Measurements from ENCODE around the gene MLF1. TPM values are rescaled to one million over a fixed set of nuclear protein-coding genes. Genes with fewer than 3 reads are reported as not detected.

Gene MLF1
- total RNA-seq, 1 donor from 2014 or later = 37.0 TPM

DNA sequence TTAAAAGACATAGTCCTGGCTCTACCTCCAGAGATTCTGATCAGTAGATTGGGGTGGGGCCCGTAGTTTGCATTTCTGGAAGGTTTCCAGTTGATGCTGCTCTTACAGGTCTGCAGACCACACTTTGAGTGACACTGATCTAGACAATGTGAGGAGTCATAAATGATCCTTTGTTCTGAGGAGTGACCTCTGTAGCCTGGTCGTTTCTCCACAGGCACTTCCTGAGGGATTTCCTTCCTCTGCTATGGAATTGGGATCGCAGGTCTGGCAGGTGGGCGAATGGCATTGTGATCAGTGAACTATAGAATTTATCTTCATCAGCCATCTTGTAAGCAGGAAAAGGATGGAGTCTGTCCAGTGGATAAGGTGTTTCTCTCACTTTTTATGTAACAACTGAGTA is 78.8 kb downstream of the MLF1 start:
- H3K27ac ChIP-seq = no peak overlapping the region
- H3K9me3 Mint-ChIP-seq = no peaks in the 10 kb centered on the region
- peaks cover 2% of the 10 kb centered on the region for H3K27me3 Mint-ChIP-seq (ENCODE audit: insufficient read depth, low read depth)
- peaks cover 2% of the 10 kb centered on the region for H3K36me3 Mint-ChIP-seq
- no peak overlapping the region for H3K9ac ChIP-seq
- H3K4me2 ChIP-seq = no peak overlapping the region
- no peaks in the 10 kb centered on the region for H4K20me1 ChIP-seq (ENCODE audit: low read depth)
- H3K4me1 ChIP-seq = no peaks in the 10 kb centered on the region
- no peak overlapping the region for H3K4me3 ChIP-seq
- H3K79me2 ChIP-seq (ENCODE audit: low read depth) = peaks cover 20% of the 10 kb centered on the region
- no peaks in the 10 kb centered on the region for H3K9me3 ChIP-seq (ENCODE audit: low read depth)
- no peak overlapping the region for H2AFZ ChIP-seq (replicated peaks)
- H3K27ac Mint-ChIP-seq = no peak overlapping the region
- no peaks in the 10 kb centered on the region for H3F3A ChIP-seq (ENCODE audit: low read depth)
- TF ChIP-seq, protein P1, sequence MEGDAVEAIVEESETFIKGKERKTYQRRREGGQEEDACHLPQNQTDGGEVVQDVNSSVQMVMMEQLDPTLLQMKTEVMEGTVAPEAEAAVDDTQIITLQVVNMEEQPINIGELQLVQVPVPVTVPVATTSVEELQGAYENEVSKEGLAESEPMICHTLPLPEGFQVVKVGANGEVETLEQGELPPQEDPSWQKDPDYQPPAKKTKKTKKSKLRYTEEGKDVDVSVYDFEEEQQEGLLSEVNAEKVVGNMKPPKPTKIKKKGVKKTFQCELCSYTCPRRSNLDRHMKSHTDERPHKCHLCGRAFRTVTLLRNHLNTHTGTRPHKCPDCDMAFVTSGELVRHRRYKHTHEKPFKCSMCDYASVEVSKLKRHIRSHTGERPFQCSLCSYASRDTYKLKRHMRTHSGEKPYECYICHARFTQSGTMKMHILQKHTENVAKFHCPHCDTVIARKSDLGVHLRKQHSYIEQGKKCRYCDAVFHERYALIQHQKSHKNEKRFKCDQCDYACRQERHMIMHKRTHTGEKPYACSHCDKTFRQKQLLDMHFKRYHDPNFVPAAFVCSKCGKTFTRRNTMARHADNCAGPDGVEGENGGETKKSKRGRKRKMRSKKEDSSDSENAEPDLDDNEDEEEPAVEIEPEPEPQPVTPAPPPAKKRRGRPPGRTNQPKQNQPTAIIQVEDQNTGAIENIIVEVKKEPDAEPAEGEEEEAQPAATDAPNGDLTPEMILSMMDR (IDR thresholded peaks at IDR 0.05) = no peak
- no peak for TF ChIP-seq EZH2 (IDR thresholded peaks at IDR 0.05)
- no peak for TF ChIP-seq EZH2phosphoT487 (IDR thresholded peaks at IDR 0.05)
- no peaks in the 10 kb centered on the region for H3K27me3 ChIP-seq
- peaks cover 9% of the 10 kb centered on the region for H3K36me3 ChIP-seq
- H3K4me3 Mint-ChIP-seq = no peak overlapping the region
- DNase-seq (ENCODE audit: low spot score) = no peak
- H3K4me1 Mint-ChIP-seq = peaks cover 6% of the 10 kb centered on the region

DNA sequence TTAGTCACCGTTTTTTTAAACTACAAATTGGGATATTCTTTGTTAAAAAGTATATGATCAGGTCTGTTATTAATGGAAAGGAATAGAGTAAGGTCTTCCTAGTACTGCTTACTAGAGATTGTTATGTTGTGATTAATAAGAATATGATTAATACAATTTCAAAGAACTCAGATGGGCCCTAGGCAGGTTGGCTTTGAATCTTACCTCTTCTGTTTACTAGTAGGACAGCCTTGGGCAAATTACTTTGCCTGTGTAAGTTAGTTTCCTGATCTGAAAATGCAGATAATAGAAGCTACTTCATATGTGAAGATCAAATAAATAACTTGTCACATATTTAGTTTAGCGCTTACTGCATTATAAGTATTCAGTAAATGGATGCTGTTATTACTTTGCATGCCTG is 80.2 kb downstream of the MLF1 start:
- Histone ChIP-seq H3K27ac (no peak overlapping the region), H3K9me3 (ENCODE audit: low read depth) (no peaks in the 10 kb centered on the region), H3K9ac (no peak overlapping the region), H3K27me3 (no peaks in the 10 kb centered on the region), H3F3A (ENCODE audit: low read depth) (no peaks in the 10 kb centered on the region), H3K36me3 (peaks cover 9% of the 10 kb centered on the region), H3K4me3 (no peak overlapping the region), H3K4me2 (no peak overlapping the region), H4K20me1 (ENCODE audit: low read depth) (no peaks in the 10 kb centered on the region), H3K4me1 (no peaks in the 10 kb centered on the region), H2AFZ (replicated peaks) (no peak overlapping the region), H3K79me2 (ENCODE audit: low read depth) (peaks cover 6% of the 10 kb centered on the region)
- Mint-ChIP-seq H3K4me1 (no peaks in the 10 kb centered on the region), H3K36me3 (peaks cover 3% of the 10 kb centered on the region), H3K9me3 (no peaks in the 10 kb centered on the region), H3K27ac (no peak overlapping the region), H3K27me3 (ENCODE audit: insufficient read depth, low read depth) (no peaks in the 10 kb centered on the region), H3K4me3 (no peak overlapping the region)
- DNase-seq (ENCODE audit: low spot score) = no peak
- TF ChIP-seq EZH2phosphoT487 (IDR thresholded peaks at IDR 0.05) (no peak), EZH2 (IDR thresholded peaks at IDR 0.05) (no peak)
- TF ChIP-seq, protein P1 (IDR thresholded peaks at IDR 0.05) = no peak

DNA sequence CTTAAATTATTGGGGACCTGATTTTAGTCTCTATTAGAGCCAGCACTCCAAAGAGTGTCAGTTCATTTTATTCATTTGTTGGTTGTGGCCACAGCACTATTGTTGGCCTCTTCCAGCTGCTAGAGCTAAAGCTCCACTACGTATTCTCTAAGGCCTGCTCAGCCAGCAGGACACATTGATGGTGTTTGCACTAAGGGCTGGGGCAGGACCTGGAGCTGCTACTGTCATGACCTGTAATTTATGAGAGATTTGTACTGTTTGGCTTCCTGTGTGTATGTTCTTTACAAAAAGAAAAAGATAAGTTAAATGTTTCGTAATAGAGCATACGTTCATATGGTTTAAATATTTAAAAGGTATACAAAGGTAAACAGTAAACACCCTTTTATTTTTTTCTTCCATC is 81.5 kb downstream of the MLF1 start:
- H3K4me1 Mint-ChIP-seq = no peaks in the 10 kb centered on the region
- no peak overlapping the region for H3K4me3 ChIP-seq
- peaks cover 9% of the 10 kb centered on the region for H3K36me3 ChIP-seq
- no peak overlapping the region for H3K27ac ChIP-seq
- DNase-seq (ENCODE audit: low spot score) = no peak
- no peak overlapping the region for H3K27ac Mint-ChIP-seq
- H3K27me3 ChIP-seq = no peaks in the 10 kb centered on the region
- no peaks in the 10 kb centered on the region for H3K27me3 Mint-ChIP-seq (ENCODE audit: insufficient read depth, low read depth)
- H3K79me2 ChIP-seq (ENCODE audit: low read depth) = no peaks in the 10 kb centered on the region
- no peak overlapping the region for H3K9ac ChIP-seq
- TF ChIP-seq, protein P1 (IDR thresholded peaks at IDR 0.05) = no peak
- TF ChIP-seq EZH2 (IDR thresholded peaks at IDR 0.05) (no peak), EZH2phosphoT487 (IDR thresholded peaks at IDR 0.05) (no peak)
- H3K9me3 ChIP-seq (ENCODE audit: low read depth) = no peaks in the 10 kb centered on the region
- H2AFZ ChIP-seq (replicated peaks) = no peak overlapping the region
- H3K9me3 Mint-ChIP-seq = no peaks in the 10 kb centered on the region
- peaks cover 3% of the 10 kb centered on the region for H3K36me3 Mint-ChIP-seq
- H3F3A ChIP-seq (ENCODE audit: low read depth) = no peaks in the 10 kb centered on the region
- no peaks in the 10 kb centered on the region for H3K4me1 ChIP-seq
- no peak overlapping the region for H3K4me2 ChIP-seq
- H3K4me3 Mint-ChIP-seq = no peak overlapping the region
- H4K20me1 ChIP-seq (ENCODE audit: low read depth) = no peaks in the 10 kb centered on the region

Small RNA genes within 50 kb of the gene (small RNA-seq; reads per million reads assigned to genes)
- gene AC025033.1 = not detected

Other genes starting within 250 kb of the MLF1 start
- gene GFM1, start 73.3 kb downstream of the MLF1 start, total RNA-seq (ENCODE audit: low replicate concordance) = 25.8 and 52.0 TPM in 2 replicates
- 20.7 and 25.9 TPM in 2 replicates for gene LXN, start 101.5 kb downstream of the MLF1 start, total RNA-seq (ENCODE audit: low replicate concordance)
- gene RARRES1, start 161.3 kb downstream of the MLF1 start, total RNA-seq (ENCODE audit: low replicate concordance) = 0.21 and 0.62 TPM in 2 replicates
- gene MFSD1, start 230.9 kb downstream of the MLF1 start, total RNA-seq (ENCODE audit: low replicate concordance) = 13.4 and 16.0 TPM in 2 replicates